HEK293T (cell line): Measurements from ENCODE around the gene STK17B.

Experiments
- HDGF ChIP-seq: fragments of 450-650 bp; IDR thresholded peaks from 2 replicates; pipeline ENCODE4 v1.6.1; 2017; ENCODE audit warnings: antibody characterized with exemption, borderline replicate concordance
- NFRKB ChIP-seq: fragments of 450-650 bp; IDR thresholded peaks from 2 replicates; pipeline ENCODE4 v1.6.1; 2016; ENCODE audit warnings: mild to moderate bottlenecking, moderate library complexity
- SP1 ChIP-seq: fragments of 450-650 bp; IDR thresholded peaks from 2 replicates; pipeline ENCODE4 v1.6.1; 2017

DNA sequence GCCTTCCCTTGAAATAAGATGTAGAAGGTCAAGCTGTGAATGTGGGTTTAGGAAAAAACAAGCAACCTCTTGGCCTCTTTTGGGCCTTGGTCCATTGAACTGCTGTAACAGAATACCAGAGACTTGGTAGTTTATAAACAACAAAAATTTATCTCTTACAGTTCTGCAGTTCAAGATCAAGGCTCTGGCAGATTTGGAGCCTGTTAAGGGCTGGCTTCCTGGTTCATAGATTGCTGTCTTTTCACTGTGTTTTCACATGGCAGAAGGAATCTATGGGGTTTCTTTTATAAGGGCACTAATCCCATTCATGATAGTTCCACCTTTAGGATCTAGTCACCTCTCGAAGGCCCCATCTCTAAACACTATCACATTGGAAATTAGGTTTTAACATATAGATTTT, 20.2 kb upstream of the STK17B start:
- TF ChIP-seq HDGF (no peak), SP1 (no peak), NFRKB (no peak)
